Measurements from ENCODE around the gene PRELID3B. TPM values are rescaled to one million over a fixed set of nuclear protein-coding genes. Genes with fewer than 3 reads are reported as not detected.

PRELID3B gene
- total RNA-seq, 1 donor from 2014 or later: 45.2 TPM

DNA sequence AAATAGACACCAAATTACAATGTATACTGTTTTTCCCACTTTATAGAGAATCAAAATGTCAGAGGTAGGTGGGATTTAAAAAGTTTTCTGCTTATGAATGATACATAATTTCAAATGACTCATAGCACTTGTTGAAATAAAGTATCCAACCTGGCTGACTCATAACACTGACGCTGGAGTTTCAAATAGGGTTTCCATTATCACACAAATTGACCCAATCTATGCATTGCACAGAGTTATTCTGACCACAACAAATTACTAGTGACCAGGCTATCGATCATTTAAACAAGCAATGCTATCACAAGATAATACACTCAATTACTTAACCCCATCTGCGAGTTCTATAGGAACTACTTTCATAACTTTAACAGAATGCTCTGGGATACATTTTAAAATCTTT, 31.9 kb upstream of the PRELID3B start:
- H3K4me3 Mint-ChIP-seq: no peak overlapping the region
- H3K27me3 Mint-ChIP-seq (ENCODE audit: low read depth): peaks cover 77% of the 10 kb centered on the region
- H3K4me1 Mint-ChIP-seq: no peaks in the 10 kb centered on the region
- no peaks in the 10 kb centered on the region for H3K9me3 Mint-ChIP-seq
- H3K36me3 Mint-ChIP-seq: no peaks in the 10 kb centered on the region
- H3K27ac Mint-ChIP-seq: no peak overlapping the region
- TF ChIP-seq, protein P1, sequence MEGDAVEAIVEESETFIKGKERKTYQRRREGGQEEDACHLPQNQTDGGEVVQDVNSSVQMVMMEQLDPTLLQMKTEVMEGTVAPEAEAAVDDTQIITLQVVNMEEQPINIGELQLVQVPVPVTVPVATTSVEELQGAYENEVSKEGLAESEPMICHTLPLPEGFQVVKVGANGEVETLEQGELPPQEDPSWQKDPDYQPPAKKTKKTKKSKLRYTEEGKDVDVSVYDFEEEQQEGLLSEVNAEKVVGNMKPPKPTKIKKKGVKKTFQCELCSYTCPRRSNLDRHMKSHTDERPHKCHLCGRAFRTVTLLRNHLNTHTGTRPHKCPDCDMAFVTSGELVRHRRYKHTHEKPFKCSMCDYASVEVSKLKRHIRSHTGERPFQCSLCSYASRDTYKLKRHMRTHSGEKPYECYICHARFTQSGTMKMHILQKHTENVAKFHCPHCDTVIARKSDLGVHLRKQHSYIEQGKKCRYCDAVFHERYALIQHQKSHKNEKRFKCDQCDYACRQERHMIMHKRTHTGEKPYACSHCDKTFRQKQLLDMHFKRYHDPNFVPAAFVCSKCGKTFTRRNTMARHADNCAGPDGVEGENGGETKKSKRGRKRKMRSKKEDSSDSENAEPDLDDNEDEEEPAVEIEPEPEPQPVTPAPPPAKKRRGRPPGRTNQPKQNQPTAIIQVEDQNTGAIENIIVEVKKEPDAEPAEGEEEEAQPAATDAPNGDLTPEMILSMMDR (IDR thresholded peaks at IDR 0.05; ENCODE audit: unreplicated experiment): no peak
- DNase-seq (ENCODE audit: low spot score in 2 of 2, unreplicated experiment in 2 of 2): no peak

DNA sequence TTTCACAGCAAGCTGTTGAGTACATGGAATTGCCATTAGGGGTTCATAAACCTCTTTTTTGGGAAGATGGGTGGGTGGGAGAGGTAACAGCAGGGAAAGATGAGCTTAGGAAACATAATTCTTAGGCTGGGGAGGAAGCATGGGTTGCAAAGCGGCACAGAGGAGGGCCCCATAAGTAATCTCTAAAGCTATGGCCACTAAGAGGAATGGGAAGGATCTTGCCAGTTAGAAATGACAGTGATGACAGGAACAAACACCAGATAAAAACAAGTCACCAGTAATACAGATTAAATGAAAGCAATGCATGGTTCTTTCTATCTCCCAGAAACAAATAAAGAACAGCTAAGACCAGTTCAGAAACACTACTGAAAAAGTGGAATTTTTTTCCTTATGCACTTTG, 31.0 kb upstream of the PRELID3B start:
- H3K36me3 Mint-ChIP-seq: no peaks in the 10 kb centered on the region
- no peaks in the 10 kb centered on the region for H3K9me3 Mint-ChIP-seq
- DNase-seq (ENCODE audit: low spot score in 2 of 2, unreplicated experiment in 2 of 2): no peak
- H3K4me3 Mint-ChIP-seq: no peak overlapping the region
- no peak overlapping the region for H3K27ac Mint-ChIP-seq
- peaks cover 75% of the 10 kb centered on the region for H3K27me3 Mint-ChIP-seq (ENCODE audit: low read depth)
- H3K4me1 Mint-ChIP-seq: no peaks in the 10 kb centered on the region
- TF ChIP-seq, protein P1 (IDR thresholded peaks at IDR 0.05; ENCODE audit: unreplicated experiment): no peak

DNA sequence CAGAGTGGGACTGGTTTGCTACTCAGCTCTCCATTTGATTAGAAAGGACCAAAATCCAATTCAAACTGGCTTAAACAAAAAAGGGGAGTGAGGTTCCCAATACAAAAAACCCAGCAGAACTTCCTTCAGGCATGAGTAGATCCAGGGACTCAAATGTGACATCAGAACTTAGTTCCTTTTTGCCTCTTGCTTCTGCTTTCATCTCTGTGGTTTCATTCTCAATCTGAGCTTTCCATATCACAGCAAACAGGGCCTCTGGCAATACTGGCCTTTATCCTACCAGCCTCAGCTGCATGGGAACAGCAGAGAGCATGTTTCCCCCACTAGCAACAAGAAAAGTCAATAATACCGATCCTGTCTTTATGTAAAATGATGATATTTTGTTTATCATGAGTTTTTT, 28.6 kb upstream of the PRELID3B start:
- Mint-ChIP-seq H3K4me3 (no peak overlapping the region), H3K9me3 (no peaks in the 10 kb centered on the region), H3K4me1 (no peaks in the 10 kb centered on the region), H3K27ac (no peak overlapping the region), H3K36me3 (no peaks in the 10 kb centered on the region), H3K27me3 (ENCODE audit: low read depth) (peaks cover 55% of the 10 kb centered on the region)
- no peak for DNase-seq (ENCODE audit: low spot score in 2 of 2, unreplicated experiment in 2 of 2)
- TF ChIP-seq, protein P1 (IDR thresholded peaks at IDR 0.05; ENCODE audit: unreplicated experiment): no peak

DNA sequence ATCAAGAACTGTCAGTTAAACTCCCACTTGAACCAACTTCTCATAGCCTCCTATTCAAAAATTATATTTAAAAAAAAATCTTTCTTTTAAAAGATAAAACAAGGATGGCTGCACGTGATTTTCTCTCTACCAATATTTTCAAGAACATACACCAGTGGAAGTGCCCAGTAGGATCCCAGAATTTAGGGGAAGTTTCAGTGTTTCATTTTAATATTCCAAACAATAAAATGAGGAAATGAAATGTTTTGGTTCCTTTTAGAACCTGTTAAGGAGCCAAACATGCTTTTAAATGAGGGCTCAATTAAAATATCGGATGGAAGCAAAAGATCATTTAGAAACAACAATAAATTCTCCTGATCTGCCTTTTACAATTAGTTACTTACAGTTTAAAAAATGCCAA, 26.4 kb upstream of the PRELID3B start:
- TF ChIP-seq, protein P1 (IDR thresholded peaks at IDR 0.05; ENCODE audit: unreplicated experiment): no peak
- Mint-ChIP-seq H3K27ac (no peak overlapping the region), H3K4me1 (peaks cover 3% of the 10 kb centered on the region), H3K9me3 (no peaks in the 10 kb centered on the region), H3K27me3 (ENCODE audit: low read depth) (peaks cover 35% of the 10 kb centered on the region), H3K4me3 (no peak overlapping the region), H3K36me3 (no peaks in the 10 kb centered on the region)
- no peak for DNase-seq (ENCODE audit: low spot score in 2 of 2, unreplicated experiment in 2 of 2)

DNA sequence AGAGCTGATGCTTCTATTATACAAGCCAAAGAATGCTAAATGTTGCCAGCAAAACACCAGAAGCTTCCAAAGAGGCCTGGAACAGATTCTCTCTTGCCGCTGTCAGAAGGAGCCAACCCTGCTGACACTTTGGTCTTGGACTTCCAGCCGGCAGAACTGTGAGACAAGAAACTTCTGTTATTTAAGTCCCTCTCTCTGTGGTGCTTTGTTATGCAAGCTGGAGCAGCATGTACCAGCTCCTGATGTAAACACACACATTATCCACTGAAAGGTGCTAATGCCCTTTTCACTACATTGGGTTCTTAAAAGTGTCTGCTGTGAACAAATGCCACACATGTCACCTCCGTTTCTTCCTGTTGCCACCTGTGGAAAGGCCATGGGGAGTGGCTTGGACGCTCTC, 25.9 kb upstream of the PRELID3B start:
- Mint-ChIP-seq H3K4me1 (peaks cover 8% of the 10 kb centered on the region), H3K27me3 (ENCODE audit: low read depth) (peaks cover 31% of the 10 kb centered on the region)
- TF ChIP-seq, protein P1 (IDR thresholded peaks at IDR 0.05; ENCODE audit: unreplicated experiment): no peak

DNA sequence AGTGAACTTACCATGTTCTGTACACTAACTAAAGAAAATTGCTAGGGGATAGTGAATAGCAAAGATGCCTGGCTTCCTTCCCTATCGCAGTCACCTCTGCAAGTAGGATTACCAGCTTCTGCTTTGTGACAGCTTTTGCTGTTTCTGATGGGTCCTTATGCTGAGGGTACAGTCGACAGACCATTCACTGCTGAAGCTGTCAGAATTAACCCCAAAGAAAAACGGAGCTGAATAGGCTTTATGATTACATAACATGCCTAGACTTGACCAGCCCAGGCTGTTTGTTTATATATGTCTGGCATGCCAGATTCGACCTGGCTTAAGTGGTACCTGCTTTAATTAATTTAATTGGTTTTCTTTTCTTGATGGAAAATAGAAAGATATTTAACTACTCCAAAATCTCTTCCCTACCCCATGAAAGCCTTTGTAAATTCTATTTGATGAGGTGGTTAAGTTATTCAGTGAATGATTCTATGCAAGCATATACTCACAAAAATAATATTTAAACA, 21.7 kb upstream of the PRELID3B start:
- DNase-seq (ENCODE audit: low spot score in 2 of 2, unreplicated experiment in 2 of 2): no peak
- Mint-ChIP-seq H3K27ac (no peak overlapping the region), H3K4me3 (no peak overlapping the region), H3K36me3 (no peaks in the 10 kb centered on the region), H3K9me3 (no peaks in the 10 kb centered on the region), H3K4me1 (peaks cover 12% of the 10 kb centered on the region), H3K27me3 (ENCODE audit: low read depth) (peaks cover 2% of the 10 kb centered on the region)
- TF ChIP-seq, protein P1 (IDR thresholded peaks at IDR 0.05; ENCODE audit: unreplicated experiment): no peak

More for the DNA sequence above, 25.9 kb upstream of the PRELID3B start:
- H3K9me3 Mint-ChIP-seq: no peaks in the 10 kb centered on the region
- no peak overlapping the region for H3K4me3 Mint-ChIP-seq
- H3K27ac Mint-ChIP-seq: no peak overlapping the region
- H3K36me3 Mint-ChIP-seq: no peaks in the 10 kb centered on the region
- DNase-seq (ENCODE audit: low spot score in 2 of 2, unreplicated experiment in 2 of 2): no peak
